DND-41 (cell line): ENCODE results near the gene NFATC2IP.

Experiments used
- EZH2 ChIP-seq: IDR thresholded peaks from 3 replicates; pipeline ENCODE4 v1.6.1; 2012; ENCODE audit warnings: borderline replicate concordance, low read depth, mild to moderate bottlenecking, moderate library complexity, low read length, inconsistent platforms; ENCODE audit not compliant: severe bottlenecking
- TF ChIP-seq, protein P1 (sequence below): IDR thresholded peaks from 2 replicates; pipeline ENCODE4 v1.5.1; 2012; ENCODE audit warnings: borderline replicate concordance, low read length, moderate library complexity, mild to moderate bottlenecking; ENCODE audit not compliant: poor library complexity, severe bottlenecking; ENCODE audit errors: extremely low read depth

DNA sequence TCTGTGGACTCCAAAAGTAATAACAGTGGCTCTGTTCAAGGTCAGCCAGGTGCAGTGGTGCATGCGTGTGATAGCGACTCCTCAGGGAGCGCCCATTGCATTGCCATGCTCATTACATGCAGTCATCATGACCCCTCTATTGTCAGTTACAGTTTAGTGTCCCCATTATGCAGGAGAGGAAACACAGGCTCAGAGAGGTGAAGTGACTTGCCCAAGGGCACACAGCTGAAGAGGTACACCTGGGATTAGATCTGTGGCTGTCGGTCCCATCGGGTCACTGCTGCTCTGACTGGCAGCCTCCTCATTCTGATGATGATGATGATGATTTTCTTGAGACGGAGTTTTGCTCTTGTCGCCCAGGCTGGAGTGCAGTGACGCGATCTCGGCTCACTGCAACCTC, 41.8 kb downstream of the NFATC2IP start:
- TF ChIP-seq, protein P1, sequence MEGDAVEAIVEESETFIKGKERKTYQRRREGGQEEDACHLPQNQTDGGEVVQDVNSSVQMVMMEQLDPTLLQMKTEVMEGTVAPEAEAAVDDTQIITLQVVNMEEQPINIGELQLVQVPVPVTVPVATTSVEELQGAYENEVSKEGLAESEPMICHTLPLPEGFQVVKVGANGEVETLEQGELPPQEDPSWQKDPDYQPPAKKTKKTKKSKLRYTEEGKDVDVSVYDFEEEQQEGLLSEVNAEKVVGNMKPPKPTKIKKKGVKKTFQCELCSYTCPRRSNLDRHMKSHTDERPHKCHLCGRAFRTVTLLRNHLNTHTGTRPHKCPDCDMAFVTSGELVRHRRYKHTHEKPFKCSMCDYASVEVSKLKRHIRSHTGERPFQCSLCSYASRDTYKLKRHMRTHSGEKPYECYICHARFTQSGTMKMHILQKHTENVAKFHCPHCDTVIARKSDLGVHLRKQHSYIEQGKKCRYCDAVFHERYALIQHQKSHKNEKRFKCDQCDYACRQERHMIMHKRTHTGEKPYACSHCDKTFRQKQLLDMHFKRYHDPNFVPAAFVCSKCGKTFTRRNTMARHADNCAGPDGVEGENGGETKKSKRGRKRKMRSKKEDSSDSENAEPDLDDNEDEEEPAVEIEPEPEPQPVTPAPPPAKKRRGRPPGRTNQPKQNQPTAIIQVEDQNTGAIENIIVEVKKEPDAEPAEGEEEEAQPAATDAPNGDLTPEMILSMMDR, result no peak
- no peak for TF ChIP-seq EZH2
